G401 (cell line): ENCODE results near the gene LZTS3. TPM values are rescaled to one million over a fixed set of nuclear protein-coding genes. Genes with fewer than 3 reads are reported as not detected.
"Not testable (repeated sequence)": the region's sequence is repeated elsewhere in the genome, so short reads cannot be mapped to it uniquely, and the experiment has no call there.

Experiments
- DNase-seq: peaks from one replicate; pipeline ENCODE4 v3.0.0-alpha.2; 2015; ENCODE audit warnings: low spot score
- in situ Hi-C: cut with HindIII; loops from 2 replicates; pipeline ENCODE4 v1.10.0; 2016; ENCODE audit warnings: low sequenced_read_pairs, mixed read lengths
- total RNA-seq: library from RNA; depleted of rRNA; stranded (reverse); fragments of >200 nt; shearing (Covaris generic); gene quantifications from 2 replicates; pipeline ENCODE4 v1.2.3, GENCODE V29; 2014

LZTS3 gene
- total RNA-seq, 1 experiment from 2014 or later, result 15.2 TPM

- in situ Hi-C loops, result no loop called here
Observed at GRCh38 chr20:3156811-3157619, 16.3 kb downstream of the LZTS3 start.

GRCh38 chr20:3152057-3152644 is 21.2 kb downstream of the LZTS3 start:
- DNase-seq, in situ Hi-C loops: not testable (repeated sequence)

More at GRCh38 chr20:3156811-3157619, 16.3 kb downstream of the LZTS3 start:
- no peak for DNase-seq

GRCh38 chr20:3150908-3151307 is 22.4 kb downstream of the LZTS3 start:
- in situ Hi-C loops, result no loop called here
- DNase-seq, result no peak

GRCh38 chr20:3146732-3147341 is 26.5 kb downstream of the LZTS3 start:
- in situ Hi-C loops, result no loop called here
- peak; percentile 64 for DNase-seq

GRCh38 chr20:3141757-3142156 is 31.6 kb downstream of the LZTS3 start:
- in situ Hi-C loops, result no loop called here

GRCh38 chr20:3137492-3137891 is 35.9 kb downstream of the LZTS3 start:
- in situ Hi-C loops, result no loop called here
- no peak for DNase-seq

More at GRCh38 chr20:3141757-3142156, 31.6 kb downstream of the LZTS3 start:
- DNase-seq, result no peak

- in situ Hi-C loops, result no loop called here
- DNase-seq, result no peak
Observed at GRCh38 chr20:3135507-3136070, 37.8 kb downstream of the LZTS3 start.

GRCh38 chr20:3134151-3134550 is 39.2 kb downstream of the LZTS3 start:
- no peak for DNase-seq
- in situ Hi-C loops, result no loop called here

GRCh38 chr20:3133155-3133554 is 40.2 kb downstream of the LZTS3 start:
- in situ Hi-C loops, result no loop called here

GRCh38 chr20:3130051-3130600 is 43.2 kb downstream of the LZTS3 start:
- no peak for DNase-seq
- in situ Hi-C loops, result no loop called here

More at GRCh38 chr20:3133155-3133554, 40.2 kb downstream of the LZTS3 start:
- no peak for DNase-seq

- in situ Hi-C loops, result no loop called here
- DNase-seq, result no peak
Observed at GRCh38 chr20:3129094-3129493, 44.3 kb downstream of the LZTS3 start.

GRCh38 chr20:3128275-3128984 is 44.9 kb downstream of the LZTS3 start:
- in situ Hi-C loops, result no loop called here
- no peak for DNase-seq

- DNase-seq, result no peak
- in situ Hi-C loops, result no loop called here
Observed at GRCh38 chr20:3126527-3126859, 46.9 kb downstream of the LZTS3 start.

- in situ Hi-C loops, DNase-seq: not testable (repeated sequence)
Observed at GRCh38 chr20:3125776-3126526, 47.4 kb downstream of the LZTS3 start.

- DNase-seq, in situ Hi-C loops: not testable (repeated sequence)
Observed at GRCh38 chr20:3124773-3125560, 48.4 kb downstream of the LZTS3 start.

- not testable (repeated sequence) for DNase-seq
Observed at GRCh38 chr20:3124163-3124562, 49.2 kb downstream of the LZTS3 start.

GRCh38 chr20:3123542-3123941 is 49.8 kb downstream of the LZTS3 start:
- no peak for DNase-seq
- in situ Hi-C loops, result no loop called here

More at GRCh38 chr20:3124163-3124562, 49.2 kb downstream of the LZTS3 start:
- in situ Hi-C loops, result not testable (repeated sequence)
